ENCODE measurements around the gene MAMDC4. TPM values are rescaled to one million over a fixed set of nuclear protein-coding genes. Genes with fewer than 3 reads are reported as not detected.
"Not testable (repeated sequence)": the region's sequence is repeated elsewhere in the genome, so short reads cannot be mapped to it uniquely, and the experiment has no call there.

MAMDC4 gene
- total RNA-seq, 1 experiment from 2014 or later, result 6.7 TPM

- TF ChIP-seq ZNF425 (CRISPR knock-in tag; conservative IDR thresholded peaks at IDR 0.05) (no peak), ZNF121 (CRISPR knock-in tag; IDR thresholded peaks at IDR 0.05) (no peak)
Measured at GRCh38 chr9:136837146-136837855, 14.8 kb upstream of the MAMDC4 start (continued).

- POLR2A ChIA-PET, result not testable (repeated sequence)
Measured at GRCh38 chr9:136837856-136838277, 14.3 kb upstream of the MAMDC4 start.

GRCh38 chr9:136838314-136839228, 13.6 kb upstream of the MAMDC4 start:
- H3K27me3 Mint-ChIP-seq (ENCODE audit: low read depth), result no peaks in the 10 kb centered on the region
- POLR2A ChIA-PET, result no interaction called here
- CTCF ChIA-PET, result interaction anchor here (1.1 to 1.4 kb wide), 2 partner anchors 9 to 69 kb away, joined by 3 read pairs; no protein-coding TSS in a partner anchor

More at GRCh38 chr9:136837856-136838277, 14.3 kb upstream of the MAMDC4 start:
- not testable (repeated sequence) for H3K27ac Mint-ChIP-seq; H3K27me3 Mint-ChIP-seq (ENCODE audit: low read depth); DNase-seq (ENCODE audit: low spot score); H3K9me3 Mint-ChIP-seq; H3K36me3 Mint-ChIP-seq; ATAC-seq; H3K4me3 Mint-ChIP-seq
- H3K4me1 Mint-ChIP-seq, result peaks cover 19% of the 10 kb centered on the region
- CTCF ChIA-PET, result interaction anchor here (1.1 kb wide), 1 partner anchor 68 kb away, joined by 3 read pairs; no protein-coding TSS in a partner anchor

GRCh38 chr9:136839229-136840139, 12.7 kb upstream of the MAMDC4 start:
- ChIA-PET CTCF (interaction anchor here (0.7 to 5.9 kb wide), 6 partner anchors 10 to 196 kb away, joined by 3 to 64 read pairs (median 4); no protein-coding TSS in a partner anchor), POLR2A (interaction anchor here (1.3 to 1.6 kb wide), 2 partner anchors 19 to 32 kb away, joined by 3 read pairs; no protein-coding TSS in a partner anchor)
- ATAC-seq (no peak), DNase-seq (ENCODE audit: low spot score) (no peak)
- H3K4me1 Mint-ChIP-seq, result peaks cover 23% of the 10 kb centered on the region
- no peak overlapping the region for H3K4me3 Mint-ChIP-seq
- no peaks in the 10 kb centered on the region for H3K27me3 Mint-ChIP-seq (ENCODE audit: low read depth)
- no peak overlapping the region for H3K27ac Mint-ChIP-seq
- no peaks in the 10 kb centered on the region for H3K36me3 Mint-ChIP-seq
- no peaks in the 10 kb centered on the region for H3K9me3 Mint-ChIP-seq
- TF ChIP-seq GRHL2 (CRISPR knock-in tag; IDR thresholded peaks at IDR 0.05; ENCODE audit: insufficient replicate concordance, severe bottlenecking) (no peak), KAT7 (CRISPR knock-in tag; IDR thresholded peaks at IDR 0.05; ENCODE audit: borderline replicate concordance) (no peak), GABPB1 (CRISPR knock-in tag; IDR thresholded peaks at IDR 0.05) (no peak), PRRX2 (CRISPR knock-in tag; IDR thresholded peaks at IDR 0.05) (no peak), RORB (CRISPR knock-in tag; IDR thresholded peaks at IDR 0.05) (no peak), ZNF532 (CRISPR knock-in tag; IDR thresholded peaks at IDR 0.05; ENCODE audit: borderline replicate concordance) (no peak), FOXJ3 (CRISPR knock-in tag; IDR thresholded peaks at IDR 0.05; ENCODE audit: borderline replicate concordance) (no peak), TEAD4 (CRISPR knock-in tag; IDR thresholded peaks at IDR 0.05) (no peak), PRDM15 (CRISPR knock-in tag; IDR thresholded peaks at IDR 0.05) (no peak), OVOL2 (CRISPR knock-in tag; IDR thresholded peaks at IDR 0.05; ENCODE audit: borderline replicate concordance) (no peak), ZNF263 (CRISPR knock-in tag; IDR thresholded peaks at IDR 0.05; ENCODE audit: low read depth) (no peak), MYBL2 (CRISPR knock-in tag; IDR thresholded peaks at IDR 0.05) (no peak)

More at GRCh38 chr9:136838314-136839228, 13.6 kb upstream of the MAMDC4 start:
- no peak overlapping the region for H3K27ac Mint-ChIP-seq
- no peak overlapping the region for H3K4me3 Mint-ChIP-seq
- H3K9me3 Mint-ChIP-seq, result no peaks in the 10 kb centered on the region
- DNase-seq (ENCODE audit: low spot score) (no peak), ATAC-seq (no peak)
- TF ChIP-seq FOXP1 (CRISPR knock-in tag; IDR thresholded peaks at IDR 0.05; ENCODE audit: borderline replicate concordance), result 0 out of 2 replicates have a peak, but pooled peaks have one; percentile 18
- TF ChIP-seq ZNF219 (CRISPR knock-in tag; IDR thresholded peaks at IDR 0.05; ENCODE audit: borderline replicate concordance), result no peak
- no peak for TF ChIP-seq IRF2 (CRISPR knock-in tag; IDR thresholded peaks at IDR 0.05; ENCODE audit: borderline replicate concordance, low read depth)
- peaks cover 22% of the 10 kb centered on the region for H3K4me1 Mint-ChIP-seq
- H3K36me3 Mint-ChIP-seq, result peaks cover 4% of the 10 kb centered on the region; the same call in 1 of the 2 replicates
